Forelimb muscle (tissue), 1 donor: ENCODE measurements around the gene NUP153. TPM values are rescaled to one million over a fixed set of nuclear protein-coding genes. Genes with fewer than 3 reads are reported as not detected.
A peak's percentile ranks its signal among the peaks of the same experiment; 100 is the strongest.
"Not testable (repeated sequence)": the region's sequence is repeated elsewhere in the genome, so short reads cannot be mapped to it uniquely, and the experiment has no call there.

Experiments
- DNase-seq: peaks from one replicate; pipeline ENCODE4 v3.0.0-alpha.2; 2013; ENCODE audit warnings: low read depth
- polyA plus RNA-seq: library from polyadenylated mRNA; unstranded; fragments of 120-200 nt; gene quantifications from one replicate; pipeline ENCODE4 v1.2.1, GENCODE V29; 2013; ENCODE audit not compliant: insufficient read length

Gene NUP153
- polyA plus RNA-seq: 26.1 TPM

GRCh38 chr6:17706580-17707370 is at the start of gene NUP153:
TSS of gene NUP153 (minus strand) at chr6:17706925. CDS start at chr6:17706387, 538 bp downstream.
- peak; percentile 95 for DNase-seq

GRCh38 chr6:17754254-17754653 is 47.5 kb upstream of the NUP153 start:
- DNase-seq: no peak

GRCh38 chr6:17745324-17745723 is 38.6 kb upstream of the NUP153 start:
- DNase-seq: not testable (repeated sequence)

- DNase-seq: not testable (repeated sequence)
These were observed 38.1 kb upstream of the NUP153 start for GRCh38 chr6:17744757-17745308.

- no peak for DNase-seq
These were observed 37.5 kb upstream of the NUP153 start for GRCh38 chr6:17744019-17744756.

GRCh38 chr6:17741507-17741906 is 34.8 kb upstream of the NUP153 start:
- no peak for DNase-seq

- no peak for DNase-seq
These were observed 34.0 kb upstream of the NUP153 start for GRCh38 chr6:17740559-17741220.

GRCh38 chr6:17737704-17738252 is 31.1 kb upstream of the NUP153 start:
- DNase-seq: no peak

GRCh38 chr6:17735311-17735710 is 28.6 kb upstream of the NUP153 start:
- not testable (repeated sequence) for DNase-seq

- no peak for DNase-seq
These were observed 23.5 kb upstream of the NUP153 start for GRCh38 chr6:17730078-17730704.

- no peak for DNase-seq
These were observed 22.7 kb upstream of the NUP153 start for GRCh38 chr6:17729223-17730077.

GRCh38 chr6:17728551-17729222 is 22.0 kb upstream of the NUP153 start:
- DNase-seq: no peak

- no peak for DNase-seq
These were observed 18.4 kb upstream of the NUP153 start for GRCh38 chr6:17725083-17725482.

GRCh38 chr6:17724341-17724740 is 17.6 kb upstream of the NUP153 start:
- no peak for DNase-seq

GRCh38 chr6:17721671-17722070 is 14.9 kb upstream of the NUP153 start:
- DNase-seq: no peak

- no peak for DNase-seq
These were observed 12.8 kb upstream of the NUP153 start for GRCh38 chr6:17719323-17720041.

GRCh38 chr6:17716221-17716620 is 9.5 kb upstream of the NUP153 start:
- no peak for DNase-seq

GRCh38 chr6:17714879-17715851 is 8.4 kb upstream of the NUP153 start:
- DNase-seq: no peak
